AG04449 (cell line): ENCODE results near the gene LRRC2.

Experiments used
- CTCF ChIA-PET: fragments of 350-600 bp; formaldehyde crosslinking; extraction: SDS; loops from one replicate; lab custom pipeline; 2021; ENCODE audit warnings: antibody characterized with exemption; lab: Yijun Ruan, JAX
- POLR2A ChIA-PET: fragments of 400-600, 350-600 bp; formaldehyde crosslinking; extraction: SDS; loops from one replicate; lab custom pipeline; 2020; ENCODE audit warnings: antibody characterized with exemption, inconsistent platforms; lab: Yijun Ruan, JAX
- DNase-seq: peaks from one replicate; pipeline ENCODE4 v3.0.0-alpha.2; 2010; ENCODE audit warnings: low read depth, low spot score
- H3K4me3 ChIP-seq: 2 replicates; pipeline ENCODE4 v1.5.1; 2011; ENCODE audit warnings: low read depth, mild to moderate bottlenecking, control low read depth, low read length
- CTCF ChIP-seq: IDR thresholded peaks from one replicate; pipeline ENCODE4 v1.5.1; 2011; ENCODE audit warnings: mild to moderate bottlenecking, moderate library complexity, low read length, control low read depth, inconsistent platforms; ENCODE audit not compliant: insufficient read depth; ENCODE audit errors: missing control alignments

Gene LRRC2

GRCh38 chr3:46609944-46610722 is 44.0 kb upstream of the LRRC2 start:
- no peak overlapping the region for H3K4me3 ChIP-seq
- ChIA-PET POLR2A (no interaction called here), CTCF (interaction anchor here (1.1 to 6.9 kb wide), 2 partner anchors 21 to 122 kb away, joined by 3 to 43 read pairs; no protein-coding TSS in a partner anchor)
- DNase-seq, result no peak
- TF ChIP-seq CTCF, result no peak

GRCh38 chr3:46609212-46609721 is 43.2 kb upstream of the LRRC2 start:
- ChIA-PET POLR2A (no interaction called here), CTCF (interaction anchor here (1.5 to 2.1 kb wide), 3 partner anchors 20 to 120 kb away, joined by 4 to 6 read pairs (median 6); no protein-coding TSS in a partner anchor)
- H3K4me3 ChIP-seq, result no peak overlapping the region
- DNase-seq, result no peak
- TF ChIP-seq CTCF, result no peak

GRCh38 chr3:46607603-46608028 is 41.5 kb upstream of the LRRC2 start:
- POLR2A ChIA-PET, result no interaction called here
- DNase-seq, result no peak
- CTCF ChIA-PET, result interaction anchor here (1.6 to 2.1 kb wide), 2 partner anchors 22 to 118 kb away, joined by 4 to 6 read pairs; no protein-coding TSS in a partner anchor
- H3K4me3 ChIP-seq, result no peak overlapping the region
- no peak for TF ChIP-seq CTCF

- H3K4me3 ChIP-seq, result no peak overlapping the region
- TF ChIP-seq CTCF, result no peak
- CTCF ChIA-PET, result interaction anchor here (1.6 kb wide), 1 partner anchor 116 kb away, joined by 7 read pairs; no protein-coding TSS in a partner anchor
- DNase-seq, result no peak
- POLR2A ChIA-PET, result no interaction called here
Measured at GRCh38 chr3:46604127-46604526, 38.0 kb upstream of the LRRC2 start.

GRCh38 chr3:46603446-46604046 is 37.4 kb upstream of the LRRC2 start:
- no peak for DNase-seq
- H3K4me3 ChIP-seq, result no peak overlapping the region
- CTCF ChIA-PET, result interaction anchor here (1.5 kb wide), 1 partner anchor 26 kb away, joined by 4 read pairs; no protein-coding TSS in a partner anchor
- TF ChIP-seq CTCF, result no peak
- POLR2A ChIA-PET, result no interaction called here

GRCh38 chr3:46599590-46599989 is 33.5 kb upstream of the LRRC2 start:
- POLR2A ChIA-PET, result no interaction called here
- CTCF ChIA-PET, result interaction anchor here (1.6 to 2.0 kb wide), 2 partner anchors 110 to 111 kb away, joined by 4 to 7 read pairs; no protein-coding TSS in a partner anchor
- no peak for TF ChIP-seq CTCF
- no peak overlapping the region for H3K4me3 ChIP-seq
- DNase-seq, result no peak
